ENCODE data around the gene FILIP1.

FILIP1 gene

DNA sequence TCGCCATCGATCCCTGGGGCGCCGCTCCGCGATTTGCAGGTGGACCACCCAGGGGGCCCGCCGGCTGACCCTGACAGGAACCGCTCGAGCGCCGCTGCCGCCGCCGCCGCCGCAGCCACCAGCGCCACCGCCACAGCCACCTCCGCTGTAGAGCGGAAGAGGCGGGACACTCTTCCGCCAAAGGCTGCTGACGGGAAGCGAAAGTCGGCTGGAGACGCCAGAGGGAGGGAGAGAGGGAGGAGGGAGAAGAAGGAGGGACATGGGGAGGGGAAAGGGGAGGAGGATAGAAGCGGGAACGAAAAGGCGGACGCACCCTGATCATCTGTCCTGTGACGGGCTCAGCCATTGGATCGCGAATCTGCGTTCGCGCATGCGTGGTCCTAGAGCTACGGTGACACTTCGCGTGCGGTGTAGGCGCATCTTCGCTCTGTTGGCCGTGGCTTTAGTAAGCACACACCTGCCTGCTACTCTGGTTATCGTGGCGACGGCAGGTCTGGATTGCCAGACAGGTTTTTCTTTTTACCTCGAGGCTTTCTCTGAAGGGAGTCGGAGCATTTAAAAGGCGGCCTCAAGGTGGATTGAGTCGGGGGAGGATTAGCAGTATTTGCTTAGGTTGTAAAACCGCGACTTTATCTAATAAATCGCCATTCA is 208.8 kb downstream of the FILIP1 start, which contains the start of gene TMEM30A:
TMEM30A (minus strand) TSS at position 161 of the 651 bp plus-strand sequence; CDS start at position 7, 154 bp downstream.
- DNase-seq = peak; percentile 93

DNA sequence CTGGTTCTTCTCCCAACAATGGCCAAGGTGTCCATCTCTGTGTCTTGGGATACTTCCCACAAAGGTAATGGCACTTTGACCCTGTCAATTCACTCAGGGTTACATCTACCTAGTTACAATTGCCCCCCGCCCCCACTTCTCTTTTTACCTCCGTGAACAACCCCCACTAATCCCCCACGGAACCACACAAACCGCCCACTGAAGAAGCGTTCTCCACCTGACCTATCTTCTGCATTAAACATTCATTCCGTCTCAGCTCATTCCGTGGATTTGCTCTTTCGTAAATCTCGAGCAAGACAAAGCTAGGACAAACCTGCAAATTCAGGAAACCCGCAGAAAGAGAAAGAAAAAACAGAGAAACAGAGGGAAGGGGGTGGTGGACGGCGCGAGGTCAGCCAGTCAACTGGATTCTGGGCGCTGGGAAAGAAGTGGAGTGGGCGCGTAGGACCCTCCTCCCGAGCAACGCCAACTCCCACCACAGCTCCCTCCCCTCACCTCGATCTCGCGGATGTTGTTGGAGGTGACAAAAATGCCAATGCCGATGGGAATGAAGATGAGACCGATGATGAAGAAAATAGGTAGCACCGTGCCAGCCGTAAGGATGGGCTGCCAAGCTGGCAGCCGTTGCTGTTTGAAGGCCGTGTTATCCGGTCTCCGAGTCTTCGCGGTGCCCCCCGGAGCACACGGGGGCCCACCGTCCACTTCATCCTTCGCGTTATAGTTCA is 209.5 kb downstream of the FILIP1 start:
- DNase-seq = no peak

- no peak for DNase-seq
Measured at GRCh38 chr6:75282706-75283105, 210.9 kb downstream of the FILIP1 start.

GRCh38 chr6:75281653-75282052 is 211.9 kb downstream of the FILIP1 start:
- DNase-seq = no peak

DNA sequence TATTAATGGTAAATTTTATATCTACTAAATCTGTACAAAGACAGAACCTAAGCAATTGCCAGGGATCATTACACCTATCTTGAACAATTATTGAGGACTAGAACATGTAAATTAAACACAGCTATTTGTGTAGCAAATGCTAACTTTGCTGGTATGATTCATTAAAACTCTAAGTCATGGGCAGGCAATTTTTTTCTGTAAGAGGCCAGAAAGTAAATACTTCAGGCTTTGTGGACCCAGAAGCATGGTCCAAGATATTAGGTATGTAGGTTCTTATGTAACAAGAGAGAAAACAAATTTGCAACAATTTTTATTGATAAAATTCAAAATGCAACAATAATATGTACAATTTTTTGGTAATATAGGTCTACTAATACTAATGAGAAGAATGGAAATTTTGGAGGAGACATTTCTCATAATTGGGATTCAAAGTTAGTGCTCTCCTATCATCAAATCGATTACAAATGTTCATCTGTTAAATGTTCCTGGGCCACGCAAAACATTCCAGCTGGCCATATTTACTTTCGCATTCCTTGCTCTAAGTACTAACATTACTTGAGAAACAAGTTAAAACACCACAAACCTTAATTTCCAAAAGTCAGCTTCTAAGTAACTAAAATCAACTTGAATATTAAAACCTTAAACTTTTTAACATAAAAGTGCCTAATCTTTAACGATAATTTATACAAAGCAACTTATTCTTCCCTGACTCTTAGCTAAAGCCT is 213.3 kb downstream of the FILIP1 start:
- DNase-seq = no peak

DNA sequence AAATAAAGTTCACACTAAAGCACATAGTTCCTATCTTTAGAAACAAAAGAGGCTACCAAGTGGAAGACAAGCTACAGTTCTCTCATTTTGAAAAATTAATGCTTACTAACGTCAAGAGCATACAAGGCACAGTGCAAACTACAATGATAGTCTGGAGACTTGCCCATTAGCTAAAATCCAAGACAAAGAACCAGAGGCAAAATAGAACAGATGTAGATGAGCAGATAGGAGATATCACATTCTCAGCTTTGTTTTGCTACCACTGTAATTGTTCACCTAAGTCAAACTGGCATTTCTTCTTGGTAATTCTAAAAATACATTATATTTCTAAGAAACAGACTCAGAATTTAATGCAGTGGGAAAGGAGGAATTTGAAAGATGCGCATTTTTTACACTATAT is 214.2 kb downstream of the FILIP1 start:
- DNase-seq = no peak

GRCh38 chr6:75278474-75279077 is 215.0 kb downstream of the FILIP1 start:
- no peak for DNase-seq

GRCh38 chr6:75275067-75275466 is 218.5 kb downstream of the FILIP1 start:
- DNase-seq = no peak

GRCh38 chr6:75273009-75273408 is 220.6 kb downstream of the FILIP1 start:
- DNase-seq = no peak

GRCh38 chr6:75272145-75272840 is 221.3 kb downstream of the FILIP1 start:
- DNase-seq = no peak

DNA sequence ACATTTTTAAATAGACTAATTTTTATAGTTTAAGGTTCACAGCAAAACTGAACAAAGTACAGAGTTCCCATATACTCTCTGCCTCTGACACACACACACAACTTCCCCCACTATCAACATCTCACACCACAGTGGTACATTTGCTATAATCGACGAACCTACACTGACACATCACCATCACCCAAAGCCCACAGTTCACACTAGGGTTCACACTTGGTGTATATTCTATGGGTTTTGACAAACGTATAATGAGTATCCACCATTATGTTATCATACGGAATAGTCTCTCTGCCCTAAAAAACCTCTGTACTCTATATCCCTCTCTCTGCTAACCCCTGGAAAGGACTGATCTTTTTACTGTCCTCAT is 224.6 kb downstream of the FILIP1 start:
- DNase-seq = no peak

DNA sequence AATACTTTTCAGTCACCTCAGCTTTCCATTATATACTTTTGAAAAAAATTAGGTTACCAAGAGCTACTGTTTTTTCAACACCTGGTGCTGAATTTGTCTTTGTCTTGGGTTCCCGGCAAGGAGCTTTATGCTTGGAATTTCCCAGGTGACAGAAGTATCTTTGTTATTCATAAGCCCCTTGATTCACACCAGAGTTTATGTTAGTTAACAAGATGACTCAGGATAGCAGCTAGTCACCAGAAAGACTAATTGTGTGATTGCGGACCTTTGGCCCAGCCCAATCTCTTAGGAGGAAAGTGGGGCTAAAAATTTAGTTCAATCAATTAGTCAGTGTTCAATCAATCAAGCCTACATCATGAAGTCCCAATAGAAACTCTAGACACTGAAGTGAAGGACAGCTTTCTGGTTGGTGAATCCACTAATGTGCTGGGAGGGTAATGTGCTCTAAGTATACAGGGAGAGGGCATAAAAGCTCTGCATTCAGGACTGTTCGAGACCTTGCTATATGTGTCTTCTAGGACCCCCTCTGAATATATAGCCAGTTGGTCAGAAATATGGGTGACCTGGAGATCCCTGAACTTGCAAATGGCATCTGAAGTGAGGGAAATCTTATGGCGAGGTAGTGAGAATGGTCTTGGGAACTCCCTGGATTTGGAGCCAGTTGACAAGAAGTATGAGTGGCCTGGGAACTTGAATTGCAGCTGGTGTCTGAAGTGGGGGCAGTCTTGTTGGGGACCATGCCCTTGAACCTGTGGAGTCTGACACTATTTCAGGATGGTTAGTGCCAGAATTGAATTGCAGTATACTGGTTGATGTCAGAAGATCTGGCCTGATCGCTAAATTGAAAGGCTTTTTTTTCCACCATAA is 225.2 kb downstream of the FILIP1 start:
- DNase-seq = no peak

GRCh38 chr6:75267461-75267860 is 226.1 kb downstream of the FILIP1 start:
- no peak for DNase-seq

- no peak for DNase-seq
Measured at GRCh38 chr6:75266716-75267291, 226.8 kb downstream of the FILIP1 start.

GRCh38 chr6:75263401-75263750 is 230.2 kb downstream of the FILIP1 start:
- no peak for DNase-seq

- DNase-seq = no peak
Measured at GRCh38 chr6:75262716-75263400, 230.7 kb downstream of the FILIP1 start.

DNA sequence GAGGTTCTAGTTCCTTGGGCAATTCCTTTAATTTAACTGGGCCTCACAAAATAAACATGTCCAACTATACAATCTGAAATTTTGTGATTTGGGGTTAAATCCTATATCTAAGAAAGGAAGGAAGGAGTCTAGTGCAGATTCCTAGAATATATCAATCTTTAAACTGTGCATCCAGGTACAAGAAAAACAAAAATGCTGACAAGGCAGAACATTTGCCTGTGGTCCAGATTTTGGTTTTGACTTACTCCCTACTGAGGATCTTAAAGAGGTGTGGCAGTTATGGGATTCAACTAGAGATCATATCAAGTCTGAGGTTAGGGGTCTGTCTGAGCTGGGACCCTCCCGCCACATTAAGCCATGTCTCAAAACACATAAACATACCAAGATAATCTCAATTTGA is 232.3 kb downstream of the FILIP1 start:
- DNase-seq = no peak

DNA sequence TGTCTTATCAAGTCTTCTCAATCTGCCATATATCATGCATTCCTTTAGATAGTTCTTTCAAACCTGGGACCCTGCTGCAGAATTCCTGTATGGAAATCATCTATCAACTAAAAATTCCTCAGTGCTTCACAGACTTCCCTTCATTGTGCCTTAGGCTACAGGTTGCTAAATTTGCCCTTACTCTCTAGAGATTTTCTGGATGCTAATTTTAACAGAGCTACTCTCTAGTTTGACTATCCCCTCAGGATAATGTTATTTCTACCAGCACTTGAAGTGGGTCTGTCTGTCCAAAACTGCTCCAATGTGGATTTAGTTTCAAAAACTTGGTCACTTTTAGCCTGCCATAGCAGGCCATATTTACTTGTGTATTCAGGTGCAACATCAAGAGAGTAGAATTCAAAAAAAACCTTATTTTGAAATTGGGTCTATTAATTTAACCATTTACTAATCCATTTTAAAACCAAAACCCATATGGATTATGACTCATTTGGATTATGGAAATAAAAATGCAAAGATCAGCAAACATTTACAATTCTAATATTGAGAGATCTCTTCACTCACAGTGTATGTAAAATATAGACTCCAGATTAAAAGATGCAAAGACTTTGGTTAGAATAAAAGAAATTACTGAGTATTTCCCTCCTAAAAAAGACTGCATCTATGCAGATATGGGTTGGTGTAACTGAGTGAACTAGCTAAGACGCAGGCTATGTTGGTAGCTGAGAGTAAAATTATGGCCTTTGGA is 236.1 kb downstream of the FILIP1 start:
- DNase-seq = no peak

- no peak for DNase-seq
Measured at GRCh38 chr6:75250552-75250951, 243.0 kb downstream of the FILIP1 start.

DNA sequence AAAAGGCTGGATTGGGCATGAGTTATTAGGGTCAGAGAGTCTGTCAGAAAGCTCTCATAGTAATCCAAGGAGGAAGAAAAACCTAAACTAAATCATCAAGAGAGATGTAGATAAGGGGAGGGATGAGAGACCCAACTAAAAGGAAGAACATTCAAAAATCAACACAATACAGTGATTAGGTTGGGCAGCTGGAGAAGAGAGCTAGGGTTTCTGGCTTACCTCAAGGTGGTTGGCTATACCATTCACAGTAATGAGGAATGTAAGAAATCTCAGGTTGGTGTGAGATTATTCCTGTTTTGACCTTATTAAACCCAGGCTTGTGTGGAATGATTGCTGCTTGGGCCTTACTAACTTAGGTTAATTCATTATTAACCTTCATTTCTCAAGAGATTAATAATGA is 243.8 kb downstream of the FILIP1 start:
- DNase-seq = no peak
